GM21825 (cell line): ENCODE results near the gene OR6B1.
"Not testable (repeated sequence)": the region's sequence is repeated elsewhere in the genome, so short reads cannot be mapped to it uniquely, and the experiment has no call there.

ENCODE experiments used
- ATAC-seq: cut with Tn5 transposase; IDR thresholded peaks from one replicate; pipeline ENCODE4 v1.9.1; 2021; ENCODE audit warnings: mild to moderate bottlenecking, moderate library complexity; ENCODE audit not compliant: unreplicated experiment

The OR6B1 gene

DNA sequence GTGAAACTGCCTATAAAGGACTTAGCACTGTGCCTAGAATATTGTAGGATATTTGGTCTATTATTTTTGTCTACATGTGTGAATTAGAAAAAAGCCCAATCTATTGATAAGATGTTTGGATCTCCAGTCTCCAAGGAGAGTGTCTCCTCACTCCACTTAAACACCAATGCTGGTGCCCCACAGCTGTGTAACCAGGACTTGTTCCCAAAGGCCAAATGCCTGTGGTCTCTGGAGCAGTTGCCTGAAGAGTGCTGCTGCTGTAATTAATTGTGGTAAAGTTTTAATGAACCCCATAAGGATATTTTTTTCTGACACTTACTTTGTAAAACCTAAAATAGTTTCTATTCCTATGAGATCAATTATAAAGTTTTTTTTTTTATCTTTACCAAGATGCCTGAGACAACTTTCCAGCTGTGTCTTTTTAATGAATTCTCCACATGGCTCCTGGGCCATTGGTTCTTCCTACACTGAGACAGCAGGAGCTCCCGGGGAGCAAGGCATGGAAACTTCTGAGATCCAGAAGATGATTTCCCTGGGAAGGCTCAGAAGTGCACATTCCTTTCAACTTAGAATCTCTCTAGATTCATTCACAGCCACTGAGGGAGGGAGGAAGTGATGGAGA lies 37.4 kb downstream of the OR6B1 start:
- no peak for ATAC-seq

DNA sequence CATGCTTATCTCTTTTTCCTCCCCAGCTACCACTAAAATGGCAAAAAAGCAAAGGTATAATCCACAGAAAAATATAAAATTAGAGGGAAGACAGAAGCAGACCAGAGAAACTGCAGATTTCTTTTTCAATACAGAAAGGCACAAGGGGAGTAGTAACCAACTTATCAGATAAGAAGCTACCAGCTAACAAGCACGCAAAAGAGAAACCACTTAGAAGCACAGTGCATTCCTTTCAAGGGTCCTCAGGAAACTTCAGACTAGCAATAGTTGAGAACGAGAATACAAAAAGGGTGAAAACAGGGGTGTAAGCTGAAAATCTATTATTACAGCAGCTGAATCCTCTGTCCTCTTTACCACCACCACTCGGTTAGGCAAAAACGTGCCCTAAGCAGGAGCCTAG lies 38.8 kb downstream of the OR6B1 start:
- no peak for ATAC-seq

DNA sequence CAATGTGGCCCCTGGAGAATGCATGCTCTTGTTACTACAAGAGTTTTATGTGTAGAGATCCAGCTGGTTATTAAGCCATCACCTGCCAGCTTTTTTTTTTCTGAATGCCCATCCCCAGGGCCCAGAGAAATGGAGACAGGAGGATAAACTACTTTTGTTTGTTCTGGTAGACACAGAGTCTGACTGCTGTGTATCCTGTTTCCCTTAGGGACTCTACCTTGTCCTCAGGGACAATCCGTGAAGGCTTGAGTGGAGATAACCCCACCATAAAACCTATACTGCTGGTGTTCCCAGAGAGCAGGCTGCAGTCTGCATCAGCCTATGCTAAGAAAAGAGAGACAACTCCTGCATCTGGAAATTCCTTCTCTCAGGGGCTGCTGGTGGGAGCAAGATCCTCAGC lies 48.5 kb downstream of the OR6B1 start, which contains the start of gene OR2A5:
Gene OR2A5, plus strand, starts transcription at position 301 of the 400 bp plus-strand sequence. CDS start 1,454 bp downstream, outside the sequence.
- no peak for ATAC-seq

DNA sequence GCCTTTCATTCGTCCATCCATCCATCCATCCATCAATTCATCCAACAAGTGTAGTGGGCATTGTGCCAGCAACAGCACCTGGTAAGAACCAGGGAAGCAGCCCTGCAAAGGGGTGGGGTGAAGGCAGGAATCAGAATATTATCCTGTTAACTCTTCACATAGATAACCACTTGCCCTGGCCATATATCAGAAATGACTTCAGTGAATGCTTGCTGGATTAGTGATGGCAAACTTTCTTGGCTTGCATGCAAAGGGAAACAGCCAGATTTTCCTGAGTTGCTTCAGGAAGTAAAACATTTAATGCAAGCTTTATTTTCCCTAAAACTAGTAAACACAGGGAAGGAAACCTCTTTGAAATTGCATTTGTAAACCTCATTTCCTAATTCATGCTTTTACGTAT lies 49.4 kb downstream of the OR6B1 start:
- no peak for ATAC-seq

DNA sequence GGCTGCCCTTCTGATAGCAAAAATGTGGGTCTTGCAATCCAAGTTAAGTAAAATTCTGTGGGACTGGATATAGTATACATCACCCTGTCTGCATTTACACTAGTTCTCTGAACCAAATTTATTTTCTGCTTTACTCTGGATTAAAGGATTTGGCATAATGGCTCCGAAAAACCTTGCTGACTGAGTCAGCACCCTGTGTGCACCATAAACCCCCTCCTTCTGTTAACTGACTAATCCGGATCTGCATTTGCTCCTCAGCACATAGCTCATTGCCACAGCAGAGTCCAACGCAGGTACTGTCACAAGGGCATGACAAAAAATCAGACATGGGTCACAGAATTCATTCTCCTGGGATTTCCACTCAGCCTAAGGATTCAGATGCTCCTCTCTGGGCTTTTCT lies 50.0 kb downstream of the OR6B1 start:
- no peak for ATAC-seq

DNA sequence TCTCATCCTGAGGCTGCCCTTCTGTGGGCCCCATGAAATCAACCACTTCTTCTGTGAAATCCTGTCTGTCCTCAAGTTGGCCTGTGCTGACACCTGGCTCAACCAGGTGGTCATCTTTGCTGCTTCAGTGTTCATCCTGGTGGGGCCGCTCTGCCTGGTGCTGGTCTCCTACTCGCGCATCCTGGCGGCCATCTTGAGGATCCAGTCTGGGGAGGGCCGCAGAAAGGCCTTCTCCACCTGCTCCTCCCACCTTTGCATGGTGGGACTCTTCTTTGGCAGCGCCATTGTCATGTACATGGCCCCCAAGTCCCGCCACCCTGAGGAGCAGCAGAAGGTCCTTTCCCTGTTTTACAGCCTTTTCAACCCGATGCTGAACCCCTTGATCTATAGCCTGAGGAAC lies 50.8 kb downstream of the OR6B1 start:
- not testable (repeated sequence) for ATAC-seq

DNA sequence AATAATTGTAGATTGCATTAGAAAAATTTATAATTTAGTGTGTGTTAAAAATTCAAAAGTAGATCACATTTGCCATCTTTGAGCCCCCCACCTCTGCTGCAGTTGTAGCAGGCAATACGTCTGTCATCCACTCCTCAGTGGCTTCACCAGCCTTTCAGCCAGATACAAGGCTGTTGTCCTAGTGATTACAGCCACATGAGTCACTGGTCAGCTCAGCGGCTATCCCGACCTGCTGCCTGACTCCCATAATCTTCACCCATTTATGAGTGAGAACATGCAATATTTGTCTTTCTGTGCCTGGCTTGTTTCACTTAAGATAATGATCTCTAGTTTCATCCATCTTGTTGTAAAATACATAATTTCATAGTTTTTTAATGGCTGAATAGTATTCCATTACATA lies 57.8 kb downstream of the OR6B1 start:
- no peak for ATAC-seq
